Activated T-cell treated with anti-CD3 and anti-CD28 coated beads, Interleukin-2, amount 50 U/mL, for 24 hours (primary cell): ENCODE results near the gene LTA4H.
"Not testable (repeated sequence)": the region's sequence is repeated elsewhere in the genome, so short reads cannot be mapped to it uniquely, and the experiment has no call there.

ENCODE experiments used
- DNase-seq: peaks from one replicate; pipeline ENCODE4 v3.0.0-alpha.2; 2020
- H3K27ac Mint-ChIP-seq: 2 replicates; pipeline ENCODE4 v1.8.0; 2020; ENCODE audit warnings: mild to moderate bottlenecking, mixed read lengths
- H3K27me3 Mint-ChIP-seq: 2 replicates; pipeline ENCODE4 v1.8.0; 2020; ENCODE audit warnings: mixed read lengths
- H3K36me3 Mint-ChIP-seq: 2 replicates; pipeline ENCODE4 v1.8.0; 2020; ENCODE audit warnings: low read depth, mixed read lengths
- H3K4me1 Mint-ChIP-seq: 2 replicates; pipeline ENCODE4 v1.8.0; 2020; ENCODE audit warnings: low read depth, mixed read lengths
- H3K4me3 Mint-ChIP-seq: 2 replicates; pipeline ENCODE4 v1.8.0; 2020; ENCODE audit warnings: mild to moderate bottlenecking, moderate library complexity, mixed read lengths
- H3K9me3 Mint-ChIP-seq: 2 replicates; pipeline ENCODE4 v1.8.0; 2020; ENCODE audit warnings: mixed read lengths

LTA4H gene

DNA sequence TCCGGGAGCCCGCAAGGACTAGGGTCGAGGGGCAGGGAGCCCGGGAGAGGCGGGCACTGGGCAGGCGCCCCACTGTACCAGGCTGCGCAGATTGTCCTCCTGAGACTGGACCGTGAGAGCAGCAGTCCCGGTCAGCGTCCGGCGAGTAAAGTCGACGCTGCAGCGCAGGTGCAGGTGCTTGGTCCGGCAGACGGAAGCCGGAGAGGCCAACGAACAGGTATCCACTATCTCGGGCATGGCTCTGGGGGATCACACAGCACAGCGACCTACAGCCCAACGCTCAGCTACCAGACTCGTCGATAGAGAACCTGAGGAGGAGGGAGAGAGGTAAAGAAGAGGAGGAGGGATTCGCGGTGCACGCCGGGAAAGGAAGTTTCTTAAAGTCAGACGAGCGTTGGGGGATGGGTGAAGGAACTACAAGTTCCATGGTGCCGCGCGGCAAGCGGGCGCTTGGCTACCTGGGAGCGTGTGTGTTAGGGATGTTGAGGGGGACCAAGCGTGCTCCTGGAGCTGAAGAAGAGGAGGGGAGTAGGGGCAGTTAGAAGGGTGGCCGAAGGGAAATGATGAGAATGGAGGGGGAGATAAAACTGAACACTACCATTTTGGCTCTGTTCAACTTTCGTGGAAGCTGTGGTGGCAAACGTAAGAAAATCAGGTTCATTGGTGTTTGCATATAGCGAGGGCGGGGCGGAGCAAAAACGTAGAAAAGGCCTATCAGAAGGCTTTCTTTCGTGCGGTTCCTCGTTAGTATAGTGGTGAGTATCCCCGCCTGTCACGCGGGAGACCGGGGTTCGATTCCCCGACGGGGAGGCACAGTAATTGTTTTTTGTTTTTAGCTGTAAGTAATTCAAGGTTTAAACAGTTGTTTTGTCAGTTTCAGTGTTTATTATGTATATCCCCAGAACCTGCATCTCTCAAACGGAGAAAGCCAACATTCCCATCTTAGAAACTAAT, at the start of gene LTA4H:
LTA4H (minus strand) TSS at position 305 of the 954 bp plus-strand sequence; CDS start at position 237, 68 bp downstream.
- H3K4me1 Mint-ChIP-seq = peaks cover 21% of the 10 kb centered on the region
- peaks cover 3% of the 10 kb centered on the region for H3K36me3 Mint-ChIP-seq
- H3K9me3 Mint-ChIP-seq = no peaks in the 10 kb centered on the region
- H3K4me3 Mint-ChIP-seq = no peak within 1 kb of the TSS
- no peaks in the 10 kb centered on the region for H3K27me3 Mint-ChIP-seq
- peak; percentile 97 for DNase-seq
- no peak within 1 kb of the TSS for H3K27ac Mint-ChIP-seq

- Mint-ChIP-seq H3K9me3 (peaks cover 10% of the 10 kb centered on the region), H3K4me3 (no peak overlapping the region), H3K27me3 (no peaks in the 10 kb centered on the region), H3K36me3 (no peaks in the 10 kb centered on the region), H3K4me1 (peaks cover 11% of the 10 kb centered on the region), H3K27ac (no peak overlapping the region)
- DNase-seq = no peak
These were observed 49.2 kb upstream of the LTA4H start for GRCh38 chr12:96084624-96085023.

- peaks cover 6% of the 10 kb centered on the region for H3K9me3 Mint-ChIP-seq
- H3K4me3 Mint-ChIP-seq = no peak overlapping the region
- H3K36me3 Mint-ChIP-seq = no peaks in the 10 kb centered on the region
- no peaks in the 10 kb centered on the region for H3K27me3 Mint-ChIP-seq
- H3K4me1 Mint-ChIP-seq = peaks cover 11% of the 10 kb centered on the region
- H3K27ac Mint-ChIP-seq = no peak overlapping the region
- no peak for DNase-seq
These were observed 47.8 kb upstream of the LTA4H start for GRCh38 chr12:96083020-96083719.

- Mint-ChIP-seq H3K4me1 (peaks cover 11% of the 10 kb centered on the region), H3K27ac (no peak overlapping the region), H3K36me3 (no peaks in the 10 kb centered on the region), H3K9me3 (peaks cover 6% of the 10 kb centered on the region), H3K4me3 (no peak overlapping the region), H3K27me3 (no peaks in the 10 kb centered on the region)
- no peak for DNase-seq
These were observed 46.2 kb upstream of the LTA4H start for GRCh38 chr12:96081596-96081995.

- Mint-ChIP-seq H3K27ac (peak overlapping the region; percentile 22), H3K9me3 (no peaks in the 10 kb centered on the region), H3K36me3 (no peaks in the 10 kb centered on the region), H3K4me3 (no peak overlapping the region), H3K4me1 (peaks cover 7% of the 10 kb centered on the region), H3K27me3 (no peaks in the 10 kb centered on the region)
- DNase-seq = no peak
These were observed 43.1 kb upstream of the LTA4H start for GRCh38 chr12:96078231-96079135.

DNA sequence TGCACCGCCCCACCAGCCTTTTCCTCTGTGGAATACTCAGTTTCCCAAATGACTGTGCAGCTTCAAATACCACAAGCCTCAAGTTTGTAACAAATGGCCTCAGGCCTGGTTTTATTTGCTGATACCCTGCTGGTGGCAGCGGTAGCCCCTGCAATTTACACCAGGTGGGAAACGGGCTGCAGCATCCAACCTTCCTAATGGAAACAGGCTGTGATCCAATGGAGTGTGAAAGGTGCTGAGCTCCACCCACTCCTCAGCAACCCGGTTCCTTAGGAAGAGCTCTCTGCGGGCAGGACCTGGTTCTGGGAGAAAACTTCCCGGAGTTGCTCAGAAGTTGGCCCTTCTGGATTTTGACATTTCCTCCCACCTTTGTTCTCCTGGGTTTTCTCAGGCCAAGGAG, 41.7 kb upstream of the LTA4H start:
- H3K27me3 Mint-ChIP-seq = no peaks in the 10 kb centered on the region
- no peaks in the 10 kb centered on the region for H3K36me3 Mint-ChIP-seq
- no peak for DNase-seq
- H3K27ac Mint-ChIP-seq = no peak overlapping the region
- peaks cover 6% of the 10 kb centered on the region for H3K4me1 Mint-ChIP-seq
- no peak overlapping the region for H3K4me3 Mint-ChIP-seq
- no peaks in the 10 kb centered on the region for H3K9me3 Mint-ChIP-seq

- Mint-ChIP-seq H3K9me3 (no peaks in the 10 kb centered on the region), H3K27ac (no peak overlapping the region), H3K27me3 (no peaks in the 10 kb centered on the region), H3K4me1 (peaks cover 13% of the 10 kb centered on the region), H3K36me3 (no peaks in the 10 kb centered on the region), H3K4me3 (no peak overlapping the region)
- no peak for DNase-seq
These were observed 40.2 kb upstream of the LTA4H start for GRCh38 chr12:96075560-96075959.

- Mint-ChIP-seq H3K4me3 (no peak overlapping the region), H3K9me3 (no peaks in the 10 kb centered on the region), H3K4me1 (peaks cover 15% of the 10 kb centered on the region), H3K27me3 (no peaks in the 10 kb centered on the region), H3K36me3 (no peaks in the 10 kb centered on the region), H3K27ac (no peak overlapping the region)
- no peak for DNase-seq
These were observed 38.3 kb upstream of the LTA4H start for GRCh38 chr12:96073346-96074330.

DNA sequence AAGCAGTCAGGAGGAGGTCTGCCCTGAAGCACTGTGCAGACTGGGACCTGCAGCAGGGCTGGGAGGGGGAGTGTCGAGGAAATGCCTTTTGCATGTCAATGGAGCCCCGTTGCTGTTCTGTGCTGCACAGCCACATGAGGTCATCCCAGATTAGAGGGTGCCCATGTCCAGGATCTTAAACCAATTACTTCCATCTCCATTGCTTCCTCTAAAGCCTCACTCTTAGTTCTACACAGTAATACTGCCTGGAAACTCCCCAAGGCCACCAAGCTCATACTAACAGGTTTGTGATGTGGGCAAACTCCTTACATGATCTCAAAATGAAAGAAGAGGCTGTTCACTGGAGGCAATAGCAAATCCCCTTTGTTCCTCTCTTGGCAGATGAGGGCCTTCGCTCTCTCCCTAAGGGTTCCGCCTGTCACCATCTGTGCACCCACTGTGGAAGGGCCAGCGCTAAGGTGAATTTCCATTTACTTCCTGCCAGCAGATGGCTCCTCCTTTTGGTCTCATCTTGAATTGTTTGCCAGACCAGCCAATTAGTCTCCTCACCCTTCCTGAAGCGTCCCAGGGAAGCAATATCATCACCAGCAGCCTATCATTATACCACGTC, 35.4 kb upstream of the LTA4H start:
- no peaks in the 10 kb centered on the region for H3K27me3 Mint-ChIP-seq
- H3K36me3 Mint-ChIP-seq = no peaks in the 10 kb centered on the region
- peaks cover 15% of the 10 kb centered on the region for H3K4me1 Mint-ChIP-seq
- H3K27ac Mint-ChIP-seq = no peak overlapping the region
- no peak for DNase-seq
- H3K4me3 Mint-ChIP-seq = no peak overlapping the region
- no peaks in the 10 kb centered on the region for H3K9me3 Mint-ChIP-seq

DNA sequence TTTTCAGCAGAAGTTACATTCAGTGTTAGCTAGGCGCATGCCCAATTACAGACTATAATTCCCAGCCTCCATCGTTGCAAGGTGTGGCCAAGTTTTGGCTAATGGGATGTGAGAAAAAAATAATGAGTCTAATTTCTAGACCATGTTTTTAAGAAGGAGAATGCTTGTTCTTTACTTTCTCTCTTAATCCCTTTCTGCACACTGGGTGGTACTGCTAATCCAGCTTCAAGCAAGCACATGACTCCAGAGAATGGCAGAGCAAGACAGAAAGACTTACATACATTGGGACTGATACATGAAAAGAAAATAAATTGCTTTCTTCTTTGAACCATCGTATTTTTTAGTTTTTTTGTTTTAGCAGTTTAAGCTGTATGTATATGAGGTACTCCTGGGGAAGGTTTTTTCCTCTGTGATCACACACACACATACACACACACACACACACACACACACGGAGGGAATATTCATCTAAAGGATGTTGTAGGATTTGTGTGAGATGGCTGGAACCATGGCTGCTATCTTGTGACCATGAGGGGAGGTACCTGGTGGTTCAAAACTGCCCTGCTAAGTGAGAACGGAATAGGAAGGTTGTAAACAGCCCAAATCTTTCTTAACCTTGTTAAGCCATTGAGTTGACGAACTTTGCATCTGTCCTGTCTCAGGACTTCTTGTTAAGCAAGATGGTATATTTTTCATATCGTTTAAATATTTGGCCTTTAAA, 34.3 kb upstream of the LTA4H start:
- peaks cover 19% of the 10 kb centered on the region for H3K4me1 Mint-ChIP-seq
- no peaks in the 10 kb centered on the region for H3K36me3 Mint-ChIP-seq
- no peak overlapping the region for H3K27ac Mint-ChIP-seq
- H3K4me3 Mint-ChIP-seq = no peak overlapping the region
- H3K27me3 Mint-ChIP-seq = no peaks in the 10 kb centered on the region
- H3K9me3 Mint-ChIP-seq = no peaks in the 10 kb centered on the region
- DNase-seq = no peak

- Mint-ChIP-seq H3K4me3 (no peak overlapping the region), H3K4me1 (peaks cover 28% of the 10 kb centered on the region), H3K27ac (no peak overlapping the region), H3K27me3 (no peaks in the 10 kb centered on the region), H3K36me3 (no peaks in the 10 kb centered on the region), H3K9me3 (no peaks in the 10 kb centered on the region)
- DNase-seq = no peak
These were observed 33.2 kb upstream of the LTA4H start for GRCh38 chr12:96068636-96069035.

- peaks cover 29% of the 10 kb centered on the region for H3K4me1 Mint-ChIP-seq
- no peak overlapping the region for H3K4me3 Mint-ChIP-seq
- H3K27ac Mint-ChIP-seq = no peak overlapping the region
- no peaks in the 10 kb centered on the region for H3K9me3 Mint-ChIP-seq
- H3K27me3 Mint-ChIP-seq = no peaks in the 10 kb centered on the region
- no peak for DNase-seq
- no peaks in the 10 kb centered on the region for H3K36me3 Mint-ChIP-seq
These were observed 32.7 kb upstream of the LTA4H start for GRCh38 chr12:96068111-96068510.

- H3K4me3 Mint-ChIP-seq, H3K9me3 Mint-ChIP-seq, H3K36me3 Mint-ChIP-seq, H3K27me3 Mint-ChIP-seq, H3K27ac Mint-ChIP-seq, DNase-seq: not testable (repeated sequence)
- H3K4me1 Mint-ChIP-seq = peaks cover 32% of the 10 kb centered on the region
These were observed 30.4 kb upstream of the LTA4H start for GRCh38 chr12:96065776-96066175.
